OCI-LY7 (cell line): ENCODE results near the gene REC8. TPM values are rescaled to one million over a fixed set of nuclear protein-coding genes. Genes with fewer than 3 reads are reported as not detected.

Experiments
- BruUV-seq: library from RNA; stranded (reverse); fragments of 400-500 nt; replicated peaks from 2 replicates; lab custom pipeline; 2021; lab: Mats Ljungman, UMichigan
- CTCF ChIA-PET: fragments of 300-600 bp; sonication (Branson Sonifier 250); formaldehyde crosslinking; loops from one replicate; lab custom pipeline; 2022; ENCODE audit warnings: antibody characterized with exemption; ENCODE audit not compliant: unreplicated experiment; lab: Charles Lee
- POLR2A ChIA-PET: fragments of 300-600 bp; sonication (Branson Sonifier 250); formaldehyde crosslinking; loops from one replicate; lab custom pipeline; 2022; ENCODE audit warnings: antibody characterized with exemption; lab: Charles Lee
- DNase-seq: peaks from one replicate; pipeline ENCODE4 v3.0.0-alpha.2; 2015; ENCODE audit warnings: low spot score
- H2AFZ ChIP-seq: fragments of 200-600 bp; sonication (generic), shearing (Covaris generic); 2 replicates; pipeline ENCODE4 v1.6.1; 2014; ENCODE audit warnings: mild to moderate bottlenecking, antibody characterized with exemption, low read length, moderate library complexity
- H3K27ac ChIP-seq: fragments of 200-600 bp; sonication (generic); 2 replicates; pipeline ENCODE4 v1.5.1; 2014; ENCODE audit warnings: mixed run types, low read depth, mild to moderate bottlenecking, moderate library complexity, low read length, inconsistent platforms; ENCODE audit not compliant: poor library complexity, severe bottlenecking
- H3K36me3 ChIP-seq: fragments of 200-600 bp; sonication (generic); 2 replicates; pipeline ENCODE4 v1.6.1; 2014; ENCODE audit warnings: mild to moderate bottlenecking, antibody characterized with exemption, low read length, moderate library complexity, mixed read lengths; ENCODE audit not compliant: insufficient read depth
- H3K4me1 ChIP-seq: fragments of 200-600 bp; sonication (generic); 2 replicates; pipeline ENCODE4 v1.5.1; 2014; ENCODE audit warnings: mild to moderate bottlenecking, low read length; ENCODE audit not compliant: insufficient read depth, poor library complexity, severe bottlenecking
- H3K4me2 ChIP-seq: fragments of 200-600 bp; sonication (generic); 2 replicates; pipeline ENCODE4 v1.6.1; 2014; ENCODE audit warnings: mild to moderate bottlenecking, low read length
- H3K4me3 ChIP-seq: fragments of 200-600 bp; sonication (generic); 2 replicates; pipeline ENCODE4 v1.5.1; 2014; ENCODE audit warnings: mild to moderate bottlenecking, low read depth, low read length; ENCODE audit not compliant: poor library complexity, severe bottlenecking
- H3K79me2 ChIP-seq: fragments of 200-600 bp; sonication (generic); 2 replicates; pipeline ENCODE4 v1.6.1; 2016; ENCODE audit warnings: low read depth, mild to moderate bottlenecking, low read length, moderate library complexity, mixed read lengths; ENCODE audit not compliant: insufficient read depth
- H3K9me2 ChIP-seq: fragments of 200-600 bp; sonication (generic); 2 replicates; pipeline ENCODE4 v1.6.1; 2016; ENCODE audit warnings: mild to moderate bottlenecking, low read length, mixed read lengths; ENCODE audit not compliant: insufficient read depth
- H3K9me3 ChIP-seq: fragments of 200-600 bp; sonication (generic); 2 replicates; pipeline ENCODE4 v1.6.1; 2014; ENCODE audit warnings: mild to moderate bottlenecking, mixed run types, low read length, mixed read lengths
- H4K20me1 ChIP-seq: fragments of 200-600 bp; sonication (generic); 2 replicates; pipeline ENCODE4 v1.6.1; 2014; ENCODE audit warnings: mild to moderate bottlenecking, antibody characterized with exemption, low read length, moderate library complexity, mixed read lengths; ENCODE audit not compliant: insufficient read depth
- EZH2phosphoT487 ChIP-seq: fragments of 200-600 bp; sonication (generic); IDR thresholded peaks from 2 replicates; pipeline ENCODE4 v1.6.1; 2018; ENCODE audit warnings: low read depth, borderline replicate concordance, mild to moderate bottlenecking, mixed run types, antibody characterized with exemption, low read length, moderate library complexity, mixed read lengths
- intact Hi-C: fragments of 100-400 bp; cut with micrococcal nuclease; formaldehyde crosslinking; loops from one replicate; pipeline ENCODE4 v1.10.0; 2022; ENCODE audit not compliant: unreplicated experiment
- total RNA-seq, 2 experiments: library from RNA; depleted of rRNA in 1 of 2; stranded (reverse); fragments of >200 nt in 1 of 2; shearing (Covaris generic) in 1 of 2; gene quantifications; 2 replicates each; pipeline ENCODE4 v1.2.3, GENCODE V29; 2014 to 2022
- TF ChIP-seq, protein P1 (sequence below): fragments of 200-600 bp; sonication (generic); conservative IDR thresholded peaks from 2 replicates; pipeline ENCODE4 v1.5.1; 2014; ENCODE audit warnings: mild to moderate bottlenecking, antibody characterized with exemption, low read length, moderate library complexity, mixed read lengths

Gene REC8
- total RNA-seq, 2 experiments from 2014 or later = 9.8 to 14.2 TPM

- H3K9me2 ChIP-seq = no peaks in the 10 kb centered on the region
- H4K20me1 ChIP-seq = 0 out of 2 replicates have a peak, but pooled peaks cover 6% of the 10 kb centered on the region
- CTCF ChIA-PET = no interaction called here
- peaks cover 25% of the 10 kb centered on the region for H3K79me2 ChIP-seq
- H3K9me3 ChIP-seq = no peaks in the 10 kb centered on the region
- POLR2A ChIA-PET = interaction anchor here (1.1 to 4.1 kb wide), 4 partner anchors 21 to 44 kb away, joined by 3 to 43 read pairs (median 4); partner anchors contain the start of genes DCAF11, NRL and PCK2
- H3K4me1 ChIP-seq = peaks cover 42% of the 10 kb centered on the region
- BruUV-seq = no TSS peak
- H2AFZ ChIP-seq = no peak overlapping the region
- intact Hi-C loops = no loop called here
- no peak for DNase-seq
- TF ChIP-seq, protein P1, sequence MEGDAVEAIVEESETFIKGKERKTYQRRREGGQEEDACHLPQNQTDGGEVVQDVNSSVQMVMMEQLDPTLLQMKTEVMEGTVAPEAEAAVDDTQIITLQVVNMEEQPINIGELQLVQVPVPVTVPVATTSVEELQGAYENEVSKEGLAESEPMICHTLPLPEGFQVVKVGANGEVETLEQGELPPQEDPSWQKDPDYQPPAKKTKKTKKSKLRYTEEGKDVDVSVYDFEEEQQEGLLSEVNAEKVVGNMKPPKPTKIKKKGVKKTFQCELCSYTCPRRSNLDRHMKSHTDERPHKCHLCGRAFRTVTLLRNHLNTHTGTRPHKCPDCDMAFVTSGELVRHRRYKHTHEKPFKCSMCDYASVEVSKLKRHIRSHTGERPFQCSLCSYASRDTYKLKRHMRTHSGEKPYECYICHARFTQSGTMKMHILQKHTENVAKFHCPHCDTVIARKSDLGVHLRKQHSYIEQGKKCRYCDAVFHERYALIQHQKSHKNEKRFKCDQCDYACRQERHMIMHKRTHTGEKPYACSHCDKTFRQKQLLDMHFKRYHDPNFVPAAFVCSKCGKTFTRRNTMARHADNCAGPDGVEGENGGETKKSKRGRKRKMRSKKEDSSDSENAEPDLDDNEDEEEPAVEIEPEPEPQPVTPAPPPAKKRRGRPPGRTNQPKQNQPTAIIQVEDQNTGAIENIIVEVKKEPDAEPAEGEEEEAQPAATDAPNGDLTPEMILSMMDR = no peak
- no peak for TF ChIP-seq EZH2phosphoT487
- peak overlapping the region; percentile 89 for H3K4me2 ChIP-seq
- H3K36me3 ChIP-seq = peaks cover 38% of the 10 kb centered on the region
- peak overlapping the region; percentile 85 for H3K4me3 ChIP-seq
- no peak overlapping the region for H3K27ac ChIP-seq
Observed at GRCh38 chr14:24138396-24139271, 33.2 kb upstream of the REC8 start.

GRCh38 chr14:24139272-24139934 is 32.5 kb upstream of the REC8 start:
- H3K79me2 ChIP-seq = peaks cover 25% of the 10 kb centered on the region
- H3K4me1 ChIP-seq = peaks cover 42% of the 10 kb centered on the region
- peaks cover 46% of the 10 kb centered on the region for H3K36me3 ChIP-seq
- ChIA-PET POLR2A (interaction anchor here (2.5 to 4.1 kb wide), 2 partner anchors 24 kb away, joined by 14 to 43 read pairs; partner anchors contain the start of genes DCAF11 and NRL), CTCF (no interaction called here)
- DNase-seq = no peak
- H2AFZ ChIP-seq = no peak overlapping the region
- intact Hi-C loops = no loop called here
- H3K4me2 ChIP-seq = peak overlapping the region; percentile 89
- H4K20me1 ChIP-seq = 0 out of 2 replicates have a peak, but pooled peaks cover 6% of the 10 kb centered on the region
- H3K27ac ChIP-seq = no peak overlapping the region
- no peaks in the 10 kb centered on the region for H3K9me2 ChIP-seq
- peak overlapping the region; percentile 85 for H3K4me3 ChIP-seq
- no peak for TF ChIP-seq EZH2phosphoT487
- TF ChIP-seq, protein P1 = no peak
- H3K9me3 ChIP-seq = no peaks in the 10 kb centered on the region
- TSS peak; percentile 70 for BruUV-seq
